Osteoblast (primary cell): ENCODE results near the gene PCDHA1. TPM values are rescaled to one million over a fixed set of nuclear protein-coding genes. Genes with fewer than 3 reads are reported as not detected.
"Not testable (repeated sequence)": the region's sequence is repeated elsewhere in the genome, so short reads cannot be mapped to it uniquely, and the experiment has no call there.

Source experiments
- DNase-seq: peaks from one replicate; pipeline ENCODE4 v3.0.0; 2011; ENCODE audit warnings: low spot score, mixed read lengths; ENCODE audit not compliant: insufficient read length; ENCODE audit errors: missing footprints
- H2AFZ ChIP-seq: 2 replicates; pipeline ENCODE4 v1.6.0; 2011; ENCODE audit warnings: mild to moderate bottlenecking, low read length
- H3K27ac ChIP-seq: 2 replicates; pipeline ENCODE4 v1.5.1; 2011; ENCODE audit warnings: mild to moderate bottlenecking, low read depth, low read length, moderate library complexity
- H3K27me3 ChIP-seq: 2 replicates; pipeline ENCODE4 v1.6.0; 2012; ENCODE audit warnings: mild to moderate bottlenecking, control low read depth, inconsistent platforms, low read length, moderate library complexity; ENCODE audit not compliant: insufficient read depth
- H3K36me3 ChIP-seq: 2 replicates; pipeline ENCODE4 v1.5.1; 2011; ENCODE audit warnings: mild to moderate bottlenecking, low read length, control low read depth, moderate library complexity; ENCODE audit not compliant: insufficient read depth
- H3K4me1 ChIP-seq: 2 replicates; pipeline ENCODE4 v1.5.1; 2011; ENCODE audit warnings: mild to moderate bottlenecking, low read length, control low read depth, moderate library complexity; ENCODE audit not compliant: insufficient read depth
- H3K4me2 ChIP-seq: 2 replicates; pipeline ENCODE4 v1.6.0; 2011; ENCODE audit warnings: mild to moderate bottlenecking, low read length; ENCODE audit not compliant: insufficient read depth
- H3K4me3 ChIP-seq: fragments of 200-600 bp; sonication (generic); 3 replicates; pipeline ENCODE4 v1.5.1; 2012; ENCODE audit warnings: mild to moderate bottlenecking, low read length, inconsistent platforms; ENCODE audit not compliant: insufficient read depth
- H3K79me2 ChIP-seq: 2 replicates; pipeline ENCODE4 v1.6.0; 2012; ENCODE audit warnings: mild to moderate bottlenecking, low read length, control low read depth, inconsistent platforms; ENCODE audit not compliant: insufficient read depth
- H3K9me3 ChIP-seq: 2 replicates; pipeline ENCODE4 v1.5.1; 2011; ENCODE audit warnings: low read depth, low read length, control low read depth
- H4K20me1 ChIP-seq: 2 replicates; pipeline ENCODE4 v1.6.0; 2012; ENCODE audit warnings: mild to moderate bottlenecking, low read length, control low read depth; ENCODE audit not compliant: insufficient read depth
- total RNA-seq: library from RNA; depleted of rRNA; stranded (reverse); fragments of >200 nt; gene quantifications from 2 replicates; pipeline ENCODE4 v1.2.3, GENCODE V29; 2012
- TF ChIP-seq, protein P1 (sequence below): IDR thresholded peaks from 2 replicates; pipeline ENCODE4 v1.5.1; 2011; ENCODE audit warnings: mild to moderate bottlenecking, low read depth, low read length, moderate library complexity; ENCODE audit errors: extremely low read depth

PCDHA1 gene
- total RNA-seq, 1 donor: not detected

DNA sequence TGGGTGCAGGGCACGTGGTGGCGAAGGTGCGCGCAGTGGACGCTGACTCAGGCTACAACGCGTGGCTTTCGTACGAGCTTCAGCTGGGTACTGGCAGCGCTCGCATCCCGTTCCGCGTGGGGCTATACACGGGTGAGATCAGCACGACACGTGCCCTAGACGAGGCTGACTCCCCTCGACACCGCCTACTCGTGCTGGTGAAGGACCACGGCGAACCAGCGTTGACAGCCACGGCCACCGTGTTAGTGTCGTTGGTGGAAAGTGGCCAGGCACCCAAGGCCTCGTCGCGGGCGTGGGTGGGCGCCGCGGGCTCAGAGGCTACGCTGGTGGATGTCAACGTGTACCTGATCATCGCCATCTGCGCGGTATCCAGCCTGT is 10.8 kb downstream of the PCDHA1 start:
- Histone ChIP-seq H3K4me3 (no peak overlapping the region), H3K4me2 (no peak overlapping the region), H3K79me2 (no peaks in the 10 kb centered on the region), H3K27ac (no peak overlapping the region), H3K4me1 (no peaks in the 10 kb centered on the region), H3K9me3 (no peaks in the 10 kb centered on the region), H3K36me3 (no peaks in the 10 kb centered on the region), H4K20me1 (no peaks in the 10 kb centered on the region), H2AFZ (no peak overlapping the region), H3K27me3 (no peaks in the 10 kb centered on the region)
- TF ChIP-seq, protein P1, sequence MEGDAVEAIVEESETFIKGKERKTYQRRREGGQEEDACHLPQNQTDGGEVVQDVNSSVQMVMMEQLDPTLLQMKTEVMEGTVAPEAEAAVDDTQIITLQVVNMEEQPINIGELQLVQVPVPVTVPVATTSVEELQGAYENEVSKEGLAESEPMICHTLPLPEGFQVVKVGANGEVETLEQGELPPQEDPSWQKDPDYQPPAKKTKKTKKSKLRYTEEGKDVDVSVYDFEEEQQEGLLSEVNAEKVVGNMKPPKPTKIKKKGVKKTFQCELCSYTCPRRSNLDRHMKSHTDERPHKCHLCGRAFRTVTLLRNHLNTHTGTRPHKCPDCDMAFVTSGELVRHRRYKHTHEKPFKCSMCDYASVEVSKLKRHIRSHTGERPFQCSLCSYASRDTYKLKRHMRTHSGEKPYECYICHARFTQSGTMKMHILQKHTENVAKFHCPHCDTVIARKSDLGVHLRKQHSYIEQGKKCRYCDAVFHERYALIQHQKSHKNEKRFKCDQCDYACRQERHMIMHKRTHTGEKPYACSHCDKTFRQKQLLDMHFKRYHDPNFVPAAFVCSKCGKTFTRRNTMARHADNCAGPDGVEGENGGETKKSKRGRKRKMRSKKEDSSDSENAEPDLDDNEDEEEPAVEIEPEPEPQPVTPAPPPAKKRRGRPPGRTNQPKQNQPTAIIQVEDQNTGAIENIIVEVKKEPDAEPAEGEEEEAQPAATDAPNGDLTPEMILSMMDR: no peak
- no peak for DNase-seq

DNA sequence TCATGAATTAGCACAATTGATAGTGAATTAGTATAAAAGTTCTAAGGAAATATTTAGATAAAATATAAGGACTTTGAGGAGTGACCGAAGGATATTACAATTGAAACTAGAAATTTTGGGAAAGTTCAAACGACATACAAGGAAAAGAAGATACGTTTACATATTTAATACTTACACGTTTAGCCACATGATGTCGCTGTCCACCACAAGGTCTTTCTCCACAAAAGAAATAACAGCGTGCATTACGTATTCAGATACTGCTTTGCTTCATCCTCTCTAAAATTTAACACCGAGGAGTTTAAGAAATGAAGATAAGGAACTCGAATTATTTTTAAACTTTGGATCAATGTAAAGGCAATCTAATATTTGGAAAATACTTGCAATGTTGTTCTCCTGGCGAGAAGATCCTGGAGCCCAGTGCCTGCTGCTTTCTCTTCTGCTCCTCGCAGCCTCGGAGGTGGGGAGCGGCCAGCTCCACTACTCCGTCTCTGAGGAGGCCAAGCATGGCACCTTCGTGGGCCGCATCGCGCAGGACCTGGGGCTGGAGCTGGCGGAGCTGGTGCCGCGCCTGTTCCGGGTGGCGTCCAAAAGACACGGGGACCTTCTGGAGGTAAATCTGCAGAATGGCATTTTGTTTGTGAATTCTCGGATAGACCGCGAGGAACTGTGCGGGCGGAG is 15.0 kb downstream of the PCDHA1 start, which contains the start of gene PCDHA3:
Gene PCDHA3, plus strand, starts transcription at position 242 of the 678 bp plus-strand sequence.
- Histone ChIP-seq H3K4me1 (no peaks in the 10 kb centered on the region), H3K79me2 (no peaks in the 10 kb centered on the region), H3K27me3 (no peaks in the 10 kb centered on the region), H3K4me3 (peak within 1 kb of the TSS; percentile 62), H2AFZ (peak within 1 kb of the TSS; percentile 59), H3K4me2 (peak within 1 kb of the TSS; percentile 71), H4K20me1 (no peaks in the 10 kb centered on the region), H3K27ac (no peak within 1 kb of the TSS), H3K36me3 (no peaks in the 10 kb centered on the region), H3K9me3 (no peaks in the 10 kb centered on the region)
- TF ChIP-seq, protein P1: peak; percentile 43
- DNase-seq: peak; percentile 73

DNA sequence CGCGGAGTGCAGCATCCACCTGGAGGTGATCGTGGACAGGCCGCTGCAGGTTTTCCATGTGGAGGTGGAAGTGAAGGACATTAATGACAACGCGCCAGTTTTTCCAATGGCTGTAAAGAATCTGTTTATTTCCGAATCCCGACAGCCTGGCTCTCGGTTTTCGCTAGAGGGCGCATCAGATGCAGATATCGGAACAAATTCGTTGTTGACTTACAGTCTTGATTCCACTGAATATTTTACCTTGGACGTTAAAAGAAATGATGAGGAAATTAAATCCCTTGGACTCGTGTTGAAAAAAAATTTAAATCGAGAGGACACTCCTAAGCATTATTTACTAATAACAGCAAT is 15.5 kb downstream of the PCDHA1 start:
- TF ChIP-seq, protein P1: peak; percentile 35
- peak overlapping the region; percentile 71 for H3K4me2 ChIP-seq
- H3K79me2 ChIP-seq: no peaks in the 10 kb centered on the region
- no peak overlapping the region for H3K27ac ChIP-seq
- peak overlapping the region; percentile 62 for H3K4me3 ChIP-seq
- H3K4me1 ChIP-seq: no peaks in the 10 kb centered on the region
- no peaks in the 10 kb centered on the region for H3K36me3 ChIP-seq
- H4K20me1 ChIP-seq: no peaks in the 10 kb centered on the region
- H3K9me3 ChIP-seq: no peaks in the 10 kb centered on the region
- no peaks in the 10 kb centered on the region for H3K27me3 ChIP-seq
- no peak for DNase-seq
- peak overlapping the region; percentile 59 for H2AFZ ChIP-seq

DNA sequence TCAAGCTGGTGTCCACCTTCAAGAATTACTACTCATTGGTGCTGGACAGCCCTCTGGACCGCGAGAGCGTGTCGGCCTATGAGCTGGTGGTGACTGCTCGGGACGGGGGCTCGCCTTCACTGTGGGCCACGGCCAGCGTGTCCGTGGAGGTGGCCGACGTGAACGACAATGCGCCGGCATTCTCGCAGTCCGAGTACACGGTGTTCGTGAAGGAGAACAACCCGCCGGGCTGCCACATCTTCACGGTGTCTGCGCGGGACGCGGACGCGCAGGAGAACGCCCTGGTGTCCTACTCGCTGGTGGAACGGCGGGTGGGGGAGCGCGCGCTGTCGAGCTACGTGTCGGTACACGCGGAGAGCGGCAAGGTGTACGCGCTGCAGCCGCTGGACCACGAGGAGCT is 16.4 kb downstream of the PCDHA1 start:
- not testable (repeated sequence) for H3K4me1 ChIP-seq, H3K79me2 ChIP-seq, H3K4me3 ChIP-seq, H3K4me2 ChIP-seq, H4K20me1 ChIP-seq, H2AFZ ChIP-seq, H3K27ac ChIP-seq, DNase-seq, H3K36me3 ChIP-seq, H3K9me3 ChIP-seq, H3K27me3 ChIP-seq
